Right lobe of liver (tissue), 6 donors: ENCODE results near the gene CNOT6. TPM values are rescaled to one million over a fixed set of nuclear protein-coding genes. Genes with fewer than 3 reads are reported as not detected.
"Not testable (repeated sequence)": the region's sequence is repeated elsewhere in the genome, so short reads cannot be mapped to it uniquely, and the experiment has no call there.

Source experiments
- ATAC-seq, 4 donors: fragments of 200-7000 bp; cut with Tn5 transposase; one replicate each; pipeline ENCODE4 v1.9.1; 2020; ENCODE audit warnings: mild to moderate bottlenecking in 4 of 4, moderate library complexity in 4 of 4
- DNase-seq, 3 donors: peaks; one replicate each; pipeline ENCODE4 v3.0.0-alpha.2; 2020
- H3K27ac ChIP-seq, 3 donors: fragments of 200-600 bp; one replicate each; pipeline ENCODE4 v1.8.0; 2022
- H3K27me3 ChIP-seq, 2 donors: fragments of 200-600 bp; one replicate each; pipeline ENCODE4 v1.8.0; 2022
- H3K36me3 ChIP-seq, 4 donors: fragments of 200-600 bp; sonication (generic) in 1 of 4; one replicate each; pipeline versions ENCODE4 v1.5.1 to v1.8.0; 2017 to 2022; ENCODE audit warnings: control low read depth in 1 of 4
- H3K4me1 ChIP-seq, 4 donors: fragments of 200-600 bp; sonication (generic) in 1 of 4; one replicate each; pipeline versions ENCODE4 v1.5.1 to v1.8.0; 2017 to 2022; ENCODE audit warnings: control low read depth in 1 of 4
- H3K4me3 ChIP-seq, 3 donors: fragments of 200-600 bp; one replicate each; pipeline ENCODE4 v1.8.0; 2022
- H3K9me3 ChIP-seq, 4 donors: fragments of 200-600 bp; sonication (generic) in 1 of 4; one replicate each; pipeline versions ENCODE4 v1.5.1 to v1.8.0; 2017 to 2022; ENCODE audit warnings: control low read depth in 1 of 4
- CTCF ChIP-seq, 4 donors: fragments of 200-600 bp in 3 of 4; fragments of 450-650 bp in 1 of 4; IDR thresholded peaks; one replicate each; pipeline versions ENCODE4 v1.5.1 to v1.8.0; 2016 to 2022; ENCODE audit warnings: antibody characterized with exemption in 4 of 4, mild to moderate bottlenecking in 2 of 4
- POLR2A ChIP-seq: fragments of 450-650 bp; IDR thresholded peaks from one replicate; pipeline ENCODE4 v1.6.1; 2017; ENCODE audit warnings: antibody characterized with exemption, mild to moderate bottlenecking
- WGBS: methylation state at CpG from one replicate; pipeline ENCODE4 v1.1.6; 2018; ENCODE audit warnings: low coverage, low lambda C conversion rate; ENCODE audit not compliant: insufficient coverage; ENCODE audit errors: missing lambda C conversion rate; 5-methylcytosine and 5-hydroxymethylcytosine counted together
- intact Hi-C, 2 donors: fragments of 100-400 bp; cut with DNase I; formaldehyde crosslinking; loops; one replicate each; pipeline versions ENCODE4 v1.11.2 to v1.14.1; 2022
- total RNA-seq, 6 experiments: library from RNA; depleted of rRNA in 2 of 6; stranded (reverse); fragments of >200 nt in 2 of 6; fragmentation: NEBNext Ultra II Directional in 3 of 6; extraction: Animal tissue kit (Norgen Biotek cat#: 25700) in 3 of 6; gene quantifications; one replicate each; pipeline versions ENCODE4 v1.1.0 to v1.2.4, GENCODE V29; 2016 to 2023
- donor health status: DM: no; HTN: yes; CAD: no.
- donor health status: DM: no; HTN: no; CAD: no.
- donor health status: DM: no; HTN: no; CAD: no.
- donor health status: DM: no; HTN: yes; CAD: no.
- donor health status: DM: no; HTN: yes; CAD: no.

The CNOT6 gene
- total RNA-seq, 6 experiments from 2014 or later, result 4.8 to 8.8 (median 5.3) TPM

GRCh38 chr5:180507661-180508060, 13.5 kb downstream of the CNOT6 start:
- H3K36me3 ChIP-seq, result no peaks in the 10 kb centered on the region
- WGBS, result 66% methylated on average over 6 of the region's 6 CpGs
- intact Hi-C loops, result no loop called here
- no peaks in the 10 kb centered on the region for H3K9me3 ChIP-seq
- no peak overlapping the region for H3K4me3 ChIP-seq
- no peaks in the 10 kb centered on the region for H3K4me1 ChIP-seq
- no peak for DNase-seq
- no peaks in the 10 kb centered on the region for H3K27me3 ChIP-seq
- TF ChIP-seq CTCF (IDR thresholded peaks at IDR 0.05) (no peak), POLR2A (no peak)
- H3K27ac ChIP-seq, result no peak overlapping the region
- ATAC-seq, result no peak

GRCh38 chr5:180515294-180515693, 21.1 kb downstream of the CNOT6 start:
- H3K4me3 ChIP-seq, result no peak overlapping the region
- no peaks in the 10 kb centered on the region for H3K36me3 ChIP-seq
- peak in 2 of 4 donors; percentile 25 to 59 for ATAC-seq
- intact Hi-C loops, result no loop called here
- no peak overlapping the region for H3K27ac ChIP-seq
- TF ChIP-seq POLR2A (no peak), CTCF (IDR thresholded peaks at IDR 0.05) (no peak)
- H3K27me3 ChIP-seq, result no peaks in the 10 kb centered on the region
- no peaks in the 10 kb centered on the region for H3K4me1 ChIP-seq
- no peaks in the 10 kb centered on the region for H3K9me3 ChIP-seq
- WGBS, result 68% methylated on average over 3 of the region's 3 CpGs
- DNase-seq, result no peak

GRCh38 chr5:180515974-180516373, 21.8 kb downstream of the CNOT6 start:
- not testable (repeated sequence) for H3K9me3 ChIP-seq, DNase-seq

GRCh38 chr5:180516440-180516839, 22.3 kb downstream of the CNOT6 start:
- H3K4me3 ChIP-seq, result no peak overlapping the region
- no peaks in the 10 kb centered on the region for H3K36me3 ChIP-seq
- no peaks in the 10 kb centered on the region for H3K4me1 ChIP-seq
- no peaks in the 10 kb centered on the region for H3K27me3 ChIP-seq
- intact Hi-C loops, result no loop called here
- TF ChIP-seq POLR2A (no peak), CTCF (IDR thresholded peaks at IDR 0.05) (no peak)
- no peak for DNase-seq
- 87% methylated on average over 5 of the region's 5 CpGs for WGBS
- H3K9me3 ChIP-seq, result no peaks in the 10 kb centered on the region
- H3K27ac ChIP-seq, result no peak overlapping the region
- ATAC-seq, result no peak

More at GRCh38 chr5:180515974-180516373, 21.8 kb downstream of the CNOT6 start:
- H3K4me1 ChIP-seq, ATAC-seq, H3K27me3 ChIP-seq, intact Hi-C loops, H3K36me3 ChIP-seq, H3K4me3 ChIP-seq, H3K27ac ChIP-seq: not testable (repeated sequence)
- WGBS, result 92% methylated on average over 7 of the region's 7 CpGs

GRCh38 chr5:180519098-180519497, 24.9 kb downstream of the CNOT6 start:
- Histone ChIP-seq H3K4me1 (peaks cover 0 to 6% (median 0%) of the 10 kb centered on the region in 4 donors), H3K27ac (no peak overlapping the region), H3K9me3 (no peaks in the 10 kb centered on the region), H3K4me3 (no peak overlapping the region), H3K27me3 (no peaks in the 10 kb centered on the region), H3K36me3 (no peaks in the 10 kb centered on the region)
- WGBS, result 65% methylated on average over 3 of the region's 3 CpGs
- ATAC-seq (peak in 2 of 4 donors; percentile 30 to 57), DNase-seq (no peak)
- TF ChIP-seq CTCF (IDR thresholded peaks at IDR 0.05) (no peak), POLR2A (no peak)
- intact Hi-C loops, result no loop called here
